Spleen (tissue), 11 donors: ENCODE measurements around the gene VAC14. TPM values are rescaled to one million over a fixed set of nuclear protein-coding genes. Genes with fewer than 3 reads are reported as not detected.

Experiments used
- DNase-seq: peaks from one replicate; pipeline ENCODE4 v3.0.0-alpha.2; 2020
- H3K27ac ChIP-seq, 8 donors: fragments of 200-600 bp; sonication (generic) in 7 of 8; 1 replicate in 4 of 8; 2 replicates in 4 of 8; pipeline versions ENCODE4 v1.5.0 to v1.8.0; 2016 to 2021; ENCODE audit warnings: inconsistent platforms in 4 of 8, mild to moderate bottlenecking in 4 of 8, moderate library complexity in 1 of 8
- H3K27me3 ChIP-seq, 7 donors: fragments of 200-600 bp; sonication (generic) in 6 of 7; replicated peaks in 1 of 7; 1 replicate in 4 of 7; 2 replicates in 3 of 7; pipeline versions ENCODE4 v1.5.0 to v1.8.0; 2016 to 2021; ENCODE audit warnings: inconsistent platforms in 3 of 7, mild to moderate bottlenecking in 1 of 7
- H3K36me3 ChIP-seq, 6 donors: fragments of 200-600 bp; sonication (generic) in 5 of 6; 1 replicate in 4 of 6; 2 replicates in 2 of 6; pipeline versions ENCODE4 v1.5.0 to v1.8.0; 2016 to 2021; ENCODE audit warnings: inconsistent platforms in 2 of 6
- H3K4me1 ChIP-seq, 6 donors: fragments of 200-600 bp; sonication (generic) in 5 of 6; 1 replicate in 3 of 6; 2 replicates in 3 of 6; pipeline versions ENCODE4 v1.5.0 to v1.8.0; 2016 to 2021; ENCODE audit warnings: inconsistent platforms in 3 of 6
- H3K4me3 ChIP-seq, 8 donors: fragments of 200-600 bp; sonication (generic) in 7 of 8; 1 replicate in 4 of 8; 2 replicates in 4 of 8; pipeline versions ENCODE4 v1.5.0 to v1.8.0; 2016 to 2021; ENCODE audit warnings: inconsistent platforms in 4 of 8, mild to moderate bottlenecking in 4 of 8, moderate library complexity in 2 of 8
- H3K9me3 ChIP-seq, 8 donors: fragments of 200-600 bp; sonication (generic) in 7 of 8; 1 replicate in 4 of 8; 2 replicates in 4 of 8; pipeline versions ENCODE4 v1.5.0 to v1.8.0; 2016 to 2021; ENCODE audit warnings: inconsistent platforms in 4 of 8
- POLR2A ChIP-seq, 3 donors: fragments of 450-650 bp; IDR thresholded peaks; one replicate each; pipeline ENCODE4 v1.5.1; 2017; ENCODE audit warnings: antibody characterized with exemption in 3 of 3, mild to moderate bottlenecking in 1 of 3
- POLR2AphosphoS5 ChIP-seq, 3 donors: sonication (generic); formaldehyde crosslinking; IDR thresholded peaks; one replicate each; pipeline ENCODE4 v1.5.1; 2017; ENCODE audit warnings: antibody characterized with exemption in 3 of 3
- WGBS, 5 donors: extraction: QIAGEN DNeasy Blood & Tissue Kit in 3 of 5; methylation state at CpG; one replicate each; pipeline versions ENCODE4 v1.1.5 to v1.1.7; 2013 to 2018; 5-methylcytosine and 5-hydroxymethylcytosine counted together
- intact Hi-C: fragments of 100-400 bp; cut with DNase I; formaldehyde crosslinking; loops from one replicate; pipeline ENCODE4 v1.15.0; 2023; ENCODE audit warnings: low total_unique reads
- polyA plus RNA-seq, 3 donors: library from polyadenylated mRNA; stranded (reverse); fragments of 200-250 nt; gene quantifications; one replicate each; pipeline ENCODE4 v1.2.1, GENCODE V29; 2013
- total RNA-seq, 7 donors: library from RNA; depleted of rRNA in 3 of 7; stranded (reverse); fragments of >200 nt in 3 of 7; fragmentation: NEBNext Ultra II Directional in 4 of 7; extraction: Animal tissue kit (Norgen Biotek cat#: 25700) in 4 of 7; gene quantifications; one replicate each; pipeline versions ENCODE4 v1.1.0 to v1.2.1, GENCODE V29; 2016 to 2021
- TF ChIP-seq, protein P1 (sequence below), 11 experiments: fragments of 200-600 bp in 7 of 11; fragments of 450-650 bp in 4 of 11; sonication (generic) in 4 of 11; IDR thresholded peaks in 8 of 11; conservative IDR thresholded peaks in 3 of 11; 1 replicate in 7 of 11; 2 replicates in 4 of 11; pipeline versions ENCODE4 v1.4.0 to v1.8.0; 2016 to 2021; ENCODE audit warnings: antibody characterized with exemption in 11 of 11, inconsistent platforms in 4 of 11, mild to moderate bottlenecking in 1 of 11
- donor health status: healthy with polysubstance abuse.
- donor health status: DM: no; HTN: no; CAD: no; lungs with moderate emphysema.
- donor health status: DM: no; HTN: no; CAD: no.
- donor health status: Bipolar disorder and iron deficiency.
- donor health status: healthy.
- donor health status: DM: no; HTN: no; CAD: no.
- donor health status: DM: yes; HTN: yes; CAD: no.

Gene VAC14
- total and polyA plus RNA-seq, 10 donors: 29.1 to 70.0 (median 48.1) TPM

DNA sequence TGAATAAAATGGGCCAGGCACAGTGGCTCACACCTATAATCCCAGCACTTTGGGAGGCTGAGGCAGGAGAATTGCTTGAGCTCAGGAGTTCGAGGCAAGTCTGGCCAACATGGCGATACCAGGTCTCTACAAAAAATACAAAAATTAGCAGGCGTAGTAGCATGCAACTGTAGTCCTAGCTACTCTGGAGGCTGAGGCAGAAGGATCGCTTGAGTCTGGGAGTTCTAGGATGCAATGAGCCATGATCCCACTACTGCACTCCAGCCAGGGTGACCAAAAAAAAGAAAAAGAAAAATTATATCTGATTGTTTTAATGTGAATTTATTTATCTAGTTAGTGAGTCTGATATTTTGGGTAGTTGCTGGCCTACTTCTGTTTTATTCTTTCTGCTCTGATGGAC lies 147.6 kb downstream of the VAC14 start:
- TF ChIP-seq POLR2AphosphoS5 (IDR thresholded peaks at IDR 0.05) (no peak), POLR2A (IDR thresholded peaks at IDR 0.05) (no peak)
- TF ChIP-seq, protein P1, sequence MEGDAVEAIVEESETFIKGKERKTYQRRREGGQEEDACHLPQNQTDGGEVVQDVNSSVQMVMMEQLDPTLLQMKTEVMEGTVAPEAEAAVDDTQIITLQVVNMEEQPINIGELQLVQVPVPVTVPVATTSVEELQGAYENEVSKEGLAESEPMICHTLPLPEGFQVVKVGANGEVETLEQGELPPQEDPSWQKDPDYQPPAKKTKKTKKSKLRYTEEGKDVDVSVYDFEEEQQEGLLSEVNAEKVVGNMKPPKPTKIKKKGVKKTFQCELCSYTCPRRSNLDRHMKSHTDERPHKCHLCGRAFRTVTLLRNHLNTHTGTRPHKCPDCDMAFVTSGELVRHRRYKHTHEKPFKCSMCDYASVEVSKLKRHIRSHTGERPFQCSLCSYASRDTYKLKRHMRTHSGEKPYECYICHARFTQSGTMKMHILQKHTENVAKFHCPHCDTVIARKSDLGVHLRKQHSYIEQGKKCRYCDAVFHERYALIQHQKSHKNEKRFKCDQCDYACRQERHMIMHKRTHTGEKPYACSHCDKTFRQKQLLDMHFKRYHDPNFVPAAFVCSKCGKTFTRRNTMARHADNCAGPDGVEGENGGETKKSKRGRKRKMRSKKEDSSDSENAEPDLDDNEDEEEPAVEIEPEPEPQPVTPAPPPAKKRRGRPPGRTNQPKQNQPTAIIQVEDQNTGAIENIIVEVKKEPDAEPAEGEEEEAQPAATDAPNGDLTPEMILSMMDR (IDR thresholded peaks at IDR 0.05 in 8 of 11, conservative IDR thresholded peaks at IDR 0.05 in 3 of 11): no peak
- Histone ChIP-seq H3K27me3 (no peaks in the 10 kb centered on the region), H3K27ac (peak overlapping the region in 7 of 8 donors; percentile 2 to 85 (median 58)), H3K9me3 (no peaks in the 10 kb centered on the region), H3K4me3 (no peak overlapping the region), H3K4me1 (peaks cover 0 to 54% (median 22%) of the 10 kb centered on the region in 6 donors), H3K36me3 (peaks cover 0 to 50% (median 8%) of the 10 kb centered on the region in 6 donors)
- 83 to 91% (median 88%) methylated on average over 4 of the region's 4 CpGs for WGBS, 5 donors
- DNase-seq: no peak
- intact Hi-C loops: loop anchor here (5.0 to 10.0 kb wide), 3 partner anchors 69 to 291 kb away; no protein-coding TSS in a partner anchor

DNA sequence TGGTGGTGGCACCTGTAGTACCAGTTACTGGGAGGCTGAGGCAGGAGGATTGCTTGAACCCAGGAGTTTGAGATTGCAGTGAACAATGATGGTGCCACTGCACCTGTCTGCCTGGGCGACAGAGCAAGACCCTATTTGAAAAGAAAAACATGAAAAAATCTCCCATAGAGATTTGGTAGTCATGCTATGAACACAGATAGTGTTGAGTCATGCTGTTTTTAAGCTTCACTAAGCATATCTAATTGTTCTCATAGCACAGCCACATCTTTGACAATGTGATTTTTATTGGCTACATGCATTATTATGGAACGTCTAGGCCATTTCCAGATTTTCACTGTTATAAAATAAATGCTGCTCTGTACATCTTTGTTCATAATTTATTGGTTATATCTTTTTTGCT lies 148.6 kb downstream of the VAC14 start:
- intact Hi-C loops: loop anchor here (5.0 to 10.0 kb wide), 3 partner anchors 68 to 290 kb away; no protein-coding TSS in a partner anchor
- Histone ChIP-seq H3K27ac (peak overlapping the region in 3 of 8 donors; percentile 58 to 85 (median 81)), H3K9me3 (no peaks in the 10 kb centered on the region), H3K27me3 (no peaks in the 10 kb centered on the region), H3K4me1 (peaks cover 0 to 63% (median 27%) of the 10 kb centered on the region in 6 donors), H3K4me3 (no peak overlapping the region), H3K36me3 (peaks cover 0 to 39% (median 8%) of the 10 kb centered on the region in 6 donors)
- TF ChIP-seq POLR2AphosphoS5 (IDR thresholded peaks at IDR 0.05) (no peak), POLR2A (IDR thresholded peaks at IDR 0.05) (no peak)
- TF ChIP-seq, protein P1 (IDR thresholded peaks at IDR 0.05 in 8 of 11, conservative IDR thresholded peaks at IDR 0.05 in 3 of 11): no peak
- 56 to 86% (median 78%) methylated on average over 2 of the region's 2 CpGs for WGBS, 5 donors
- no peak for DNase-seq

DNA sequence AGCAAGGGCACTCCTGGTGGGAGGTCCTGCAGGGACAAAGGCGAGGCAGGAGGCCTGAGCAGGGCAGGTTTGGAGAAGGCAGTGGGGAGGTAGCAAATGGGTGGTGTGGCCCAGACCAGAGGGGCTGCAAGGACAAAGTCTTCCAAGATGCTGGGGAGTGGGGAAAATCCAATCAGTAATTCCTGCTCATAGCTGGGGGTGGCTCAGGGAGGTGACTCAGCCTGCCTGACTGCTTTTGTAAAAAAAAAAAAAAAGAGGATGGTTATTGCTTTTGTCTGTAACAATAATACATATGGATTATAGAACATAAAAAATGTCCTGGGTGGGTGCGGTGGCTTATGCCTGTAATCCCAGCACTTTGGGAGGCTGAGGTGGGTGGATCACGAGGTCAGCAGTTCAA lies 149.4 kb downstream of the VAC14 start:
- 70 to 87% (median 85%) methylated on average over 3 of the region's 3 CpGs for WGBS, 5 donors
- H3K4me1 ChIP-seq: peaks cover 6 to 71% (median 30%) of the 10 kb centered on the region in 6 donors
- TF ChIP-seq POLR2AphosphoS5 (IDR thresholded peaks at IDR 0.05) (no peak), POLR2A (IDR thresholded peaks at IDR 0.05) (no peak)
- TF ChIP-seq, protein P1 (IDR thresholded peaks at IDR 0.05 in 8 of 11, conservative IDR thresholded peaks at IDR 0.05 in 3 of 11): no peak
- H3K36me3 ChIP-seq: peaks cover 0 to 31% (median 3%) of the 10 kb centered on the region in 6 donors
- H3K9me3 ChIP-seq: no peaks in the 10 kb centered on the region
- no peaks in the 10 kb centered on the region for H3K27me3 ChIP-seq
- H3K27ac ChIP-seq: peak overlapping the region in 4 of 8 donors; percentile 21 to 85 (median 57)
- no peak for DNase-seq
- intact Hi-C loops: loop anchor here (5.0 to 10.0 kb wide), 3 partner anchors 67 to 289 kb away; no protein-coding TSS in a partner anchor
- no peak overlapping the region for H3K4me3 ChIP-seq

DNA sequence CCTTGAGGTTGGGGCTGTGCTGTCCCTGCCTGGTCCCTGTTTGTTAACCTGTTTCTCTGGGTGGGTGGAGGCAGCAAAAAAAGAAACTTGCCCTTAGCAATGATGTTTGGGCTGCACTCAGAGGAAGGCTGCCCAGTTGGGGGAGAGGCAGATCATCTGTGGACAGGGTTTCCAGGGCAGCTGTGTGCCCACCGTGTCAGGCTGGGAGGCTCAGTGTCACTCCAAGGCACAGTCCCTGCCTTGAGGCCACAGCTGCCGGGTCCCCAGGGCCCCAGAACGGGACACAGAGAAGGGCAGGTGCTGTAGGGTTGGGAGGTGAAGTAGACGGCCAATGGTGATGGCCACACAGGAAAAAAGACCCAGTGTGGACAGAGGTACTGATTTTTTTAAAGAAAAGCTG lies 150.7 kb downstream of the VAC14 start:
- Histone ChIP-seq H3K27ac (peak overlapping the region in 5 of 8 donors; percentile 5 to 85 (median 81)), H3K9me3 (no peaks in the 10 kb centered on the region), H3K36me3 (peaks cover 0 to 22% (median 0%) of the 10 kb centered on the region in 6 donors), H3K4me1 (peaks cover 6 to 83% (median 35%) of the 10 kb centered on the region in 6 donors), H3K27me3 (no peaks in the 10 kb centered on the region), H3K4me3 (peak overlapping the region in 2 of 8 donors; percentile 44 to 64)
- 50 to 89% (median 74%) methylated on average over 2 to 4 of the region's 4 CpGs for WGBS, 5 donors
- intact Hi-C loops: loop anchor here (5.0 to 10.0 kb wide), 3 partner anchors 65 to 288 kb away; no protein-coding TSS in a partner anchor
- TF ChIP-seq, protein P1 (IDR thresholded peaks at IDR 0.05 in 8 of 11, conservative IDR thresholded peaks at IDR 0.05 in 3 of 11): no peak
- TF ChIP-seq POLR2AphosphoS5 (IDR thresholded peaks at IDR 0.05) (no peak), POLR2A (IDR thresholded peaks at IDR 0.05) (no peak)
- DNase-seq: no peak
